Osteoblast (primary cell): Measurements from ENCODE around the gene IL36G. TPM values are rescaled to one million over a fixed set of nuclear protein-coding genes. Genes with fewer than 3 reads are reported as not detected.

Experiments
- DNase-seq: peaks from one replicate; pipeline ENCODE4 v3.0.0; 2011; ENCODE audit warnings: low spot score, mixed read lengths; ENCODE audit not compliant: insufficient read length; ENCODE audit errors: missing footprints
- H2AFZ ChIP-seq: 2 replicates; pipeline ENCODE4 v1.6.0; 2011; ENCODE audit warnings: mild to moderate bottlenecking, low read length
- H3K27ac ChIP-seq: 2 replicates; pipeline ENCODE4 v1.5.1; 2011; ENCODE audit warnings: mild to moderate bottlenecking, low read depth, low read length, moderate library complexity
- H3K27me3 ChIP-seq: 2 replicates; pipeline ENCODE4 v1.6.0; 2012; ENCODE audit warnings: mild to moderate bottlenecking, control low read depth, inconsistent platforms, low read length, moderate library complexity; ENCODE audit not compliant: insufficient read depth
- H3K36me3 ChIP-seq: 2 replicates; pipeline ENCODE4 v1.5.1; 2011; ENCODE audit warnings: mild to moderate bottlenecking, low read length, control low read depth, moderate library complexity; ENCODE audit not compliant: insufficient read depth
- H3K4me1 ChIP-seq: 2 replicates; pipeline ENCODE4 v1.5.1; 2011; ENCODE audit warnings: mild to moderate bottlenecking, low read length, control low read depth, moderate library complexity; ENCODE audit not compliant: insufficient read depth
- H3K4me2 ChIP-seq: 2 replicates; pipeline ENCODE4 v1.6.0; 2011; ENCODE audit warnings: mild to moderate bottlenecking, low read length; ENCODE audit not compliant: insufficient read depth
- H3K4me3 ChIP-seq: fragments of 200-600 bp; sonication (generic); 3 replicates; pipeline ENCODE4 v1.5.1; 2012; ENCODE audit warnings: mild to moderate bottlenecking, low read length, inconsistent platforms; ENCODE audit not compliant: insufficient read depth
- H3K79me2 ChIP-seq: 2 replicates; pipeline ENCODE4 v1.6.0; 2012; ENCODE audit warnings: mild to moderate bottlenecking, low read length, control low read depth, inconsistent platforms; ENCODE audit not compliant: insufficient read depth
- H3K9me3 ChIP-seq: 2 replicates; pipeline ENCODE4 v1.5.1; 2011; ENCODE audit warnings: low read depth, low read length, control low read depth
- H4K20me1 ChIP-seq: 2 replicates; pipeline ENCODE4 v1.6.0; 2012; ENCODE audit warnings: mild to moderate bottlenecking, low read length, control low read depth; ENCODE audit not compliant: insufficient read depth
- total RNA-seq: library from RNA; depleted of rRNA; stranded (reverse); fragments of >200 nt; gene quantifications from 2 replicates; pipeline ENCODE4 v1.2.3, GENCODE V29; 2012
- TF ChIP-seq, protein P1 (sequence below): IDR thresholded peaks from 2 replicates; pipeline ENCODE4 v1.5.1; 2011; ENCODE audit warnings: mild to moderate bottlenecking, low read depth, low read length, moderate library complexity; ENCODE audit errors: extremely low read depth

The IL36G gene
- total RNA-seq, 1 donor: not detected

DNA sequence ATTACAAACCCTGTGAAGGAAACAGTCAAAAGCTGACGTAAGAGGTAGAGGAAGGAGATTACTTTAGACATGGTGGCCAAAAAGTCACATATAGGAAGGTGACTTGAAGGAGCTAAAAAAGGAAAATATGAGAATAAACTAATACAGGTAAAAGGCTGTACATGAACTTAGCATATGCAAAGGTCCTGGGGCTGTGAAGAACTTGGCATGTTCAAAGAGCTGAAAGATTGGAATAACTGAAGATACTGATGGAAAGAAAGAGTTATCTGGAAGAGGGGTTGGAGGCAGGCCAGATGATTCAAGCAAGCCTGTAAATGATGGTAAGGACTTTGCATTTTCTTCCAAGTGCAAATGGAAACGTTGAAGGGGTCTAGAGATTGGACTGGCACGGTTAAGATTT, 40.7 kb downstream of the IL36G start:
- no peak for DNase-seq
- H3K4me2 ChIP-seq: no peak overlapping the region
- H2AFZ ChIP-seq: no peak overlapping the region
- H3K36me3 ChIP-seq: no peaks in the 10 kb centered on the region
- no peak overlapping the region for H3K4me3 ChIP-seq
- no peaks in the 10 kb centered on the region for H4K20me1 ChIP-seq
- H3K27ac ChIP-seq: no peak overlapping the region
- no peaks in the 10 kb centered on the region for H3K4me1 ChIP-seq
- H3K79me2 ChIP-seq: no peaks in the 10 kb centered on the region
- TF ChIP-seq, protein P1, sequence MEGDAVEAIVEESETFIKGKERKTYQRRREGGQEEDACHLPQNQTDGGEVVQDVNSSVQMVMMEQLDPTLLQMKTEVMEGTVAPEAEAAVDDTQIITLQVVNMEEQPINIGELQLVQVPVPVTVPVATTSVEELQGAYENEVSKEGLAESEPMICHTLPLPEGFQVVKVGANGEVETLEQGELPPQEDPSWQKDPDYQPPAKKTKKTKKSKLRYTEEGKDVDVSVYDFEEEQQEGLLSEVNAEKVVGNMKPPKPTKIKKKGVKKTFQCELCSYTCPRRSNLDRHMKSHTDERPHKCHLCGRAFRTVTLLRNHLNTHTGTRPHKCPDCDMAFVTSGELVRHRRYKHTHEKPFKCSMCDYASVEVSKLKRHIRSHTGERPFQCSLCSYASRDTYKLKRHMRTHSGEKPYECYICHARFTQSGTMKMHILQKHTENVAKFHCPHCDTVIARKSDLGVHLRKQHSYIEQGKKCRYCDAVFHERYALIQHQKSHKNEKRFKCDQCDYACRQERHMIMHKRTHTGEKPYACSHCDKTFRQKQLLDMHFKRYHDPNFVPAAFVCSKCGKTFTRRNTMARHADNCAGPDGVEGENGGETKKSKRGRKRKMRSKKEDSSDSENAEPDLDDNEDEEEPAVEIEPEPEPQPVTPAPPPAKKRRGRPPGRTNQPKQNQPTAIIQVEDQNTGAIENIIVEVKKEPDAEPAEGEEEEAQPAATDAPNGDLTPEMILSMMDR: no peak
- H3K27me3 ChIP-seq: peaks cover 26% of the 10 kb centered on the region
- H3K9me3 ChIP-seq: no peaks in the 10 kb centered on the region

DNA sequence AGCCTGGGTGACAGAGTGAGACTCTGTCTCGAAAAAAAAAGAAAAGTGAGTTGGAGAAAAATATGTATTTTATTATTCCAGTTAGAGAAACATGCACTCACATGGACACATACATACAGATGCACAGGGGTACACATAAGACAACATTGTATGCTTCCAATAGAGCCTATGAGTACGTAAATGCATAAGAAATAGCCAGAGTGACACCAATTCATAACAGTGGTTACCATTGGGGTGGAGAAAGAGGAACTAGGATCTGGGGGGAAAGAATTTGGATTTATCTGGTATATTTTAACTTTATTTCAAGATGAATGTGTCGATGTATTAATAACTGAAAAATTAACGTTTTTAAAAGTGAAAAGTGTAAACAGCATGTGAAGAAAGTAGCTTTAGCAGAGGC, 43.5 kb downstream of the IL36G start:
- H3K9me3 ChIP-seq: no peaks in the 10 kb centered on the region
- no peaks in the 10 kb centered on the region for H3K79me2 ChIP-seq
- H3K27me3 ChIP-seq: peaks cover 35% of the 10 kb centered on the region
- H3K27ac ChIP-seq: no peak overlapping the region
- H2AFZ ChIP-seq: no peak overlapping the region
- TF ChIP-seq, protein P1: no peak
- H3K4me3 ChIP-seq: no peak overlapping the region
- no peak overlapping the region for H3K4me2 ChIP-seq
- no peaks in the 10 kb centered on the region for H3K36me3 ChIP-seq
- H4K20me1 ChIP-seq: no peaks in the 10 kb centered on the region
- no peak for DNase-seq
- H3K4me1 ChIP-seq: no peaks in the 10 kb centered on the region

DNA sequence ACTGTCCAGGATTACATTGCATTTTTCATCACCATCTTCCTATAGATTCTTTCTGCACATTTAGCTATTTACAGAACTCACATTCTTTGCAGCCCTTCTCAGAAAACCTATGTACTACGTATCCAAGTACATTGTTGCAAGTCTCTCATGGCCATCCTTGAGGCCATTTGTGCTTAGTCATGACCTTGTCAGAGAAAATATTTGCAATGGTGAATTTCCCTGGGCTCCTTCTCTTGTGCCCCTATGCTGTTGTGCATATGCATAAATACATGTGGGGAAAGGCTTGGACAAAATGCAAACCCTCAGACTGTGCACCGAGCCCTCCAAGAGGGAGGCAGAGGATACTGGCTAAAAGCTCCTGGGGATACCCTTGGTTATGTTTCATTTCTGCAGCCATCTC, 47.0 kb downstream of the IL36G start:
- H3K27ac ChIP-seq: no peak overlapping the region
- H4K20me1 ChIP-seq: no peaks in the 10 kb centered on the region
- no peak overlapping the region for H3K4me3 ChIP-seq
- no peak overlapping the region for H3K4me2 ChIP-seq
- DNase-seq: no peak
- H3K27me3 ChIP-seq: peaks cover 49% of the 10 kb centered on the region
- no peaks in the 10 kb centered on the region for H3K9me3 ChIP-seq
- H3K4me1 ChIP-seq: no peaks in the 10 kb centered on the region
- TF ChIP-seq, protein P1: no peak
- no peaks in the 10 kb centered on the region for H3K79me2 ChIP-seq
- H2AFZ ChIP-seq: no peak overlapping the region
- H3K36me3 ChIP-seq: no peaks in the 10 kb centered on the region

DNA sequence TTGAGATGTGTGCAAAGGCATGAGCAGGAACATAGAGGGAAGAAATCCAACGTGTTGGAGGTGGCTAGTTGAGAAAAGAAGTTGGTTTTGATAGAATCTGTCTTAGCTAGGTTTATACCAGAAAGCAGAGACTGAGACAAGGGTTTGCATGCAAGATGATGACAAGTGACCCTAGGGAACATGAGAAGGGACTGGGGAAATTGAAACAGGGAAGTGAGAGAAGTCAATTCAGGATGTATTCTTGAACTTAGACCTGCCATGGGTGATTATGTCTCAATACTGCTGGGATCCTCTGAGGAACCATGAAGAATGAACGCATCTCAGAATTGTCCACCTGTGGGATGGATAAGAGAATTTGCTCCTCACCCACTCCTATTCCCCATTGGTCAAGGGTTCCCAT, 47.9 kb downstream of the IL36G start:
- Histone ChIP-seq H2AFZ (no peak overlapping the region), H3K9me3 (no peaks in the 10 kb centered on the region), H3K4me1 (no peaks in the 10 kb centered on the region), H3K4me2 (no peak overlapping the region), H3K27ac (no peak overlapping the region), H4K20me1 (no peaks in the 10 kb centered on the region), H3K36me3 (no peaks in the 10 kb centered on the region), H3K79me2 (no peaks in the 10 kb centered on the region), H3K4me3 (no peak overlapping the region), H3K27me3 (peaks cover 52% of the 10 kb centered on the region)
- TF ChIP-seq, protein P1: no peak
- no peak for DNase-seq
